Measurements from ENCODE around the gene SIPA1. TPM values are rescaled to one million over a fixed set of nuclear protein-coding genes. Genes with fewer than 3 reads are reported as not detected.

Gene SIPA1
- total RNA-seq, 1 donor from 2014 or later, result 142 TPM

DNA sequence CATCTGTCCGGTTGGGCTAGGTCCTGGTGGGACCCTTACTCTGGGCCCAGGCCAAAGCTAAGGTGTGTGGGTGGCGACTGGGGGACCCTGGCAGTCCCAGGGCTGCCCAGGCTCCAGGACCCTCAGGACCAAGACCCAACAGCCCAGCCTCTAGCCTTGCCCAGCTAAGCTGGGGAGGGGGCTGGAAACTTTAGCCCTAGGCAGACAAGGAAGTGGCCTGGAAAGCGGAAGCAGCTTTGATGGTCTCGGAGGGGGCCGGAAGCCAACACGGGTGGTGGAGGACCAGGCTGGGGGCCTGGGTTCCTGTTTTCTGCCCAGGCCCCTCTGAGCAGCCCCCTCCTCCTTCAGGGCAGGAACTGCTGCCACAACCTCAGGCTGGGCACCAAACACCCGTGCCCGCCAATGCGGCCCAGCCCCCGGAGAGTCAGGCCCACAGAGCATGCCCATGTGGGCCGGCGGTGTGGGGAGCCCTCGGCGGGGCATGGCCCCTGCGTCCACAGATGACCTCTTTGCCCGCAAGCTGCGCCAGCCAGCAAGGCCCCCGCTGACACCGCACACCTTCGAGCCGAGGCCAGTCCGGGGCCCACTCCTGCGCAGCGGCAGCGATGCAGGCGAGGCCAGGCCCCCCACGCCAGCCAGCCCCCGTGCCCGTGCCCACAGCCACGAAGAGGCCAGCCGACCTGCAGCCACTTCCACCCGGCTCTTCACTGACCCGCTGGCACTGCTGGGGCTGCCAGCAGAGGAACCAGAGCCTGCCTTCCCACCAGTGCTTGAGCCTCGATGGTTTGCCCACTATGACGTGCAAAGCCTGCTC, 2.8 kb downstream of the SIPA1 start:
- intact Hi-C loops (cut with micrococcal nuclease), result no loop called here

DNA sequence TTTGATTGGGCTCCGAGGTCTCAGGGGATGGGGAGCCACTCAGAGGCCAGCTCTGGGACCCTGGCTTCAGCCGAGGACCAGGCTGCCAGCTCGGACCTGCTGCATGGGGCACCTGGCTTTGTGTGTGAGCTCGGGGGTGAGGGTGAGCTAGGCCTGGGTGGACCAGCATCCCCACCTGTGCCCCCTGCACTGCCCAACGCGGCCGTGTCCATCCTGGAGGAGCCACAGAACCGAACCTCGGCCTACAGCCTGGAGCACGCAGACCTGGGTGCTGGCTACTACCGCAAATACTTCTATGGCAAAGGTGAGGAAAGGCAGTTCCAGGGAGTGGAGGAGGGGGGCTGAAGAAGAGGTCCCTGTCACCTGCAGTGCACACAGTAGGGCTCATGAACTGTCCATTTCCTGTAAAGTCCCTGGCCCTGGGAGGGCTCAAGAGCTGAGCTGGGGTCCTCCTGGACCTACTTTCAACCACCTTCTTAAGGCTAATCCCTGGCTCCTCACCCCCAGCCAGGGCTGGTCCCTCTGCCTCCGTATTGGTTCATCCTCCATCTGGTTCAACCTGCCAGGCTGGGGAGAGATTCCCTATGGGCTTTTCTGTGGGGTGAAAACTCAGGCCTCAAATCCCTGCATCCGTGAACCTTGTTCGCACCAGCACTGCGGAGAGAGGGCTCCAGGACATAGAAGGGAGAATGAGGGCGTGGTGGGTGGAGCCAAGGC, 3.6 kb downstream of the SIPA1 start:
- intact Hi-C loops (cut with micrococcal nuclease), result no loop called here

DNA sequence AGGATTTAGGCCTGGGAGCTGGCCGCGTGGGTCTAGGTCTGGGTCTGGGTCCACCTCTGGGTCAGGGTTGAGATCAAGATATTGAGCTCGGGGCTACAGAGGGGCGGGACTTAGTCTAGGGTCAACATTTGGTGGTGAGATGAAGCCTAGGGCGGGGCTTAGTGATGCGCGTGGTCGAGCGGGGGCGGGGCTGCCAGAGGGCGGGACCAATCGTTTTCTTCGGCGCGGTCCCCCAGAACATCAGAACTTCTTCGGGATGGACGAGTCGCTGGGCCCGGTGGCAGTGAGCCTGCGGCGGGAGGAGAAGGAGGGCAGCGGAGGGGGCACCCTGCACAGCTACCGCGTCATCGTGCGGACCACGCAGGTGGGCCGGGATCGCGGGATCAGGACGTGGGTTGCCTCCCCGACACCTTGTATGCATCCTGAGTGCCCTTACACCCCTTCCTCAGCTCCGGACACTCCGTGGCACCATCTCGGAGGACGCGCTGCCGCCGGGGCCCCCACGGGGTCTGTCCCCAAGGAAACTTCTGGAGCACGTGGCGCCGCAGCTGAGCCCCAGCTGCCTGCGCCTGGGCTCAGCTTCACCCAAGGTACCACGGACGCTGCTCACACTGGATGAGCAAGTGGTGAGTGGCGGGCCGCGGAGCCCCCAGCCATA, 4.2 kb downstream of the SIPA1 start:
- intact Hi-C loops (cut with micrococcal nuclease), result no loop called here

DNA sequence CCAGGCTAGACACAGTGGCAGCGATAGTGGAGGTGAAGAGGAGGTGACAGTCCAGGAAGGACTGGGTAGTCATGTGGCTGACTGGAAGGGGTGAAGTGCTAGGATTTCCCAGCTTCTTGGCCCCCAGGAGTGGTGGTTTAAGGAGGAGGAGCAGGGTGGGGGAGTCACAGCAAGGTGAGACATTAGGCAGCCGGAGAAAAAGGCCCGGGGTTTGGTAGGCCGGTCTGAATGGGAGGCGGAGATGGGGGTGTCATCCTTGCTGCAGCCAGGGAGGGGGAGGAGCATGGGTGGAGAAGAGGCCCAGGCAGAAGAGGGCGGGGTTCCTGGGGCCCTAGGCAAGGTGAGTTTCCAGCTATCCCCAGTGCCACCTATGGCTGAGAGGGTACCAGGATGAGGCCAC, 6.1 kb downstream of the SIPA1 start:
- intact Hi-C loops (cut with micrococcal nuclease), result no loop called here

DNA sequence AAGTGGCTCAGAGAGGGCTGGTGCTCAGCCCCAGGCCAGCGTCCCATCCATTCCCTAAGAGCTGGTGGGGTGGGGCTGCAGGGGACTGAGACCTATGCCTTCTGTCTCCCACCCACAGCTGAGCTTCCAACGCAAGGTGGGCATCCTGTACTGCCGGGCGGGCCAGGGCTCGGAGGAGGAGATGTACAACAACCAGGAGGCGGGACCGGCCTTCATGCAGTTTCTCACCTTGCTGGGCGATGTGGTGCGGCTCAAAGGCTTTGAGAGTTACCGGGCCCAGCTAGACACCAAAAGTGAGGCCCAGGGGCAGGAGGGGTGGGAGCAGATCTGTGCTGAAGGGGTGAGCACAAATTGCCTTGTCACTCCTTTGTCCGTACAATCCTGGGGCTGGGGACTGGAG, 6.9 kb downstream of the SIPA1 start:
- intact Hi-C loops (cut with micrococcal nuclease), result no loop called here

DNA sequence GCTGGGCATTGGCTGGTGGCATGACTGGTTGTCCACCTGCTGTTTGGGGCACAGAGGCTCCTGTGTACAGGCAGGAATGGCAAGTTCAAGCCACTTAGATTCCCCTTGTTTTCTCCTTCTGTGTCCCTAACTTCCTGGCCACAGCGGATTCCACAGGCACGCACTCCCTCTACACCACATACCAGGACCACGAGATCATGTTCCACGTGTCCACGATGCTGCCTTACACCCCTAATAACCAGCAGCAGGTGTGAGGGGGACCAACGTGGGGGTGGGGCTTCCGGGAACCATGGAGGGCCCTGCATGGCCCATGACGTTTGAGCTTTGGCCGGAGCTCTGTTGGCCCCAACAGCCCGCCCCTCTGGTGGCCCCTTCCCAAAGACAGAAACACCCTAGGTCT, 7.8 kb downstream of the SIPA1 start:
- intact Hi-C loops (cut with micrococcal nuclease), result no loop called here

DNA sequence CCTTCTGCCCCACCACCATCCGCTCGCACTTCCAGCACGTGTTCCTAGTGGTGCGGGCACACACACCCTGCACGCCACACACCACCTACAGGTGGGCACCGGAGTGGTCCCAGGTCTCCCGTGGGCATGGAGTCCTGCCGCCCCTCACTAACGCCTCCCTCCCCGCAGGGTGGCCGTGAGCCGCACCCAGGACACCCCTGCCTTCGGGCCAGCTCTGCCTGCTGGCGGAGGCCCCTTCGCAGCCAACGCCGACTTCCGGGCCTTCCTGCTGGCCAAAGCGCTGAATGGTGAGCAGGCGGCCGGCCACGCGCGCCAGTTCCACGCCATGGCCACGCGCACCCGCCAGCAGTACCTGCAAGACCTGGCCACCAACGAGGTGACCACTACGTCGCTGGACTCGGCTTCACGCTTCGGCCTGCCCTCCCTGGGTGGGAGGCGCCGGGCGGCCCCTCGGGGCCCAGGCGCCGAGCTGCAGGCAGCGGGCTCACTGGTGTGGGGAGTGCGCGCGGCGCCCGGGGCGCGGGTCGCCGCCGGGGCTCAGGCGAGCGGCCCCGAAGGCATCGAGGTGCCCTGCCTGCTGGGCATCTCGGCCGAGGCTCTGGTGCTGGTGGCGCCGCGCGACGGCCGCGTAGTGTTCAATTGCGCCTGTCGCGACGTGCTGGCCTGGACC, 8.5 kb downstream of the SIPA1 start:
- intact Hi-C loops (cut with micrococcal nuclease), result no loop called here

DNA sequence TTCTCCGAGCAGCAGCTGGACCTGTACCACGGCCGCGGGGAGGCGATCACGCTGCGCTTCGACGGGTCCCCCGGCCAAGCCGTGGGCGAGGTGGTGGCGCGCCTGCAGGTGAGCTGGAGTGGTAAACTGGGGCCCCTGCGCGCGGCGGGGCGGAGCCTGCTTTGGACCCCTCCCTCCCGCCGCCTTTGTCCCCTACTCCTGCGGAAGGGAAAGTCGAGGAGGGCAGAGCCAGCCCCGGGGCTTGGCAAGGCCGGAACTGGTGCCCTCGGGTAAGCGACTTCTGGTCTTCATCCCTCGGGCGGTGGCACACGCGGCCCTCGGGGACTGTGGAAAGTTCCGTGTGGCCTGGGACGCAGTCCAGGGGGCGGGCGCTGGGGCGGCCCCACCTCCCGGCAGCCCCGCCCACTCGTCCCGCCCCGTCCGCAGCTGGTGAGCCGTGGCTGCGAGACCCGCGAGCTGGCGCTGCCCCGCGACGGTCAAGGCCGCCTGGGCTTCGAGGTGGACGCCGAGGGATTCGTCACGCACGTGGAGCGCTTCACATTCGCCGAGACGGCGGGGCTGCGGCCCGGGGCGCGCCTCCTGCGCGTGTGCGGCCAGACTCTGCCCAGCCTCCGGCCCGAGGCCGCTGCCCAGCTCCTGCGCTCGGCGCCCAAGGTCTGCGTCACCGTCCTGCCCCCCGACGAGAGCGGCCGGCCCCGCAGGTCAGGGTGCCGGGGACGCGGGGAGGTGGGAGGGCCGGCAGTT, 9.2 kb downstream of the SIPA1 start:
- intact Hi-C loops (cut with micrococcal nuclease), result no loop called here

DNA sequence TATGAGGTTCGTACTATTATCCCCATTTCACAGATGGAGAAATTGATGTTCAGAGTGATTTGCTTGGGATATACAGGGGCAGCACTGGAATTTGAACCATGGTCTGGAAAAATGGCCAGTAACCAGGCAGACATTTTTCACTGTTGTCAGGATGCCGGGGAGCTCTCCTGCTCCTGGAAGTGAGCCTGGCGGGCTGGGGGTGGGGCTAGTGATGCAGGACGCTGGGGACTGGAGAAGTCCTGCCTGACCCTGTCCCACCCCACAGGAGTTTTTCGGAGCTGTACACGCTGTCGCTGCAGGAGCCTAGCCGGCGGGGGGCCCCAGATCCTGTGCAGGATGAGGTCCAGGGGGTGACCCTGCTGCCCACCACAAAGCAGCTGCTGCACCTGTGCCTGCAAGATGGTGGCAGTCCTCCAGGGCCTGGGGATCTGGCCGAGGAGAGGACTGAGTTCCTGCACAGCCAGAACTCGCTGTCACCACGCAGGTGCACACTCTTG, 11.1 kb downstream of the SIPA1 start:
- intact Hi-C loops (cut with micrococcal nuclease), result no loop called here

DNA sequence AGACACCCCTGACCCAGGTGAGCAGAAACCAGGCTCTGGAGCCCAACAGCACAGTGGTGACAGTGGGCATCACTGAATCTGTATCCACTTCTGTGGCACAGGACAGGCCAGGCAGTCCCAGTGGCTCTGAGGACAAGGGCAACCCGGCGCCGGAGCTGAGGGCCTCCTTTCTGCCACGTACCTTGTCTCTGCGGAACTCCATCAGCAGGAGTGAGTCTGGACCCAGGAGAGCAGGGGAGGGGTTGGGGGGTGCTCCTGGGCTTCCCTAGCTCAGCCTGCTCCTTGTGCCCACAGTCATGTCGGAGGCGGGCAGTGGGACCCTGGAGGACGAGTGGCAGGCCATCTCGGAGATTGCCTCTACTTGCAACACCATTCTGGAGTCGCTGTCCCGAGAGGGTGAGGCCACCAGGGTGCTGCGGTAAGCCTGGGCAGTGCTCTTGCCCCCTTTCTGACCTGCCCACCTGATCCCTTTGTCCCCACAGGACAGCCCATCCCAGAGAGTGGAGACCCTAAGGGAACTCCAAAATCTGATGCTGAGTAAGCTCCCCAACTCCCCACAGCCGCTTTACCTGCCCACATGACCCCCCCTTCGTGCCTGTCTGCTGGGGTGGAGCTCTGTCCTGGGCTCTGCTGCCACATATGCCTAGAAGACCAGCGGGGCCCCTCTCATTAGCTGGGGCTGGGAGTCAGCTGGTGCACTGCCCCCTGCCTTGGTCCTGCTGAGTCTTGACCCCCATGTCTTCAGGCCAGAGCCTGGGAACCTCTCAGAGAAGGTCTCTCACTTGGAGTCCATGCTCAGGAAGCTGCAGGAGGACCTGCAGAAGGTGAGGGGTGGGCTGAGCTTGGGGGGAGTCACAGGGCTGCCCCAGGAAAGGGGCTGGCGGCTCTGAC, 12.0 kb downstream of the SIPA1 start:
- intact Hi-C loops (cut with micrococcal nuclease), result loop anchor here (5.0 kb wide), 1 partner anchor 78 kb away; the partner anchor contains the start of genes FAM89B and ZNRD2

DNA sequence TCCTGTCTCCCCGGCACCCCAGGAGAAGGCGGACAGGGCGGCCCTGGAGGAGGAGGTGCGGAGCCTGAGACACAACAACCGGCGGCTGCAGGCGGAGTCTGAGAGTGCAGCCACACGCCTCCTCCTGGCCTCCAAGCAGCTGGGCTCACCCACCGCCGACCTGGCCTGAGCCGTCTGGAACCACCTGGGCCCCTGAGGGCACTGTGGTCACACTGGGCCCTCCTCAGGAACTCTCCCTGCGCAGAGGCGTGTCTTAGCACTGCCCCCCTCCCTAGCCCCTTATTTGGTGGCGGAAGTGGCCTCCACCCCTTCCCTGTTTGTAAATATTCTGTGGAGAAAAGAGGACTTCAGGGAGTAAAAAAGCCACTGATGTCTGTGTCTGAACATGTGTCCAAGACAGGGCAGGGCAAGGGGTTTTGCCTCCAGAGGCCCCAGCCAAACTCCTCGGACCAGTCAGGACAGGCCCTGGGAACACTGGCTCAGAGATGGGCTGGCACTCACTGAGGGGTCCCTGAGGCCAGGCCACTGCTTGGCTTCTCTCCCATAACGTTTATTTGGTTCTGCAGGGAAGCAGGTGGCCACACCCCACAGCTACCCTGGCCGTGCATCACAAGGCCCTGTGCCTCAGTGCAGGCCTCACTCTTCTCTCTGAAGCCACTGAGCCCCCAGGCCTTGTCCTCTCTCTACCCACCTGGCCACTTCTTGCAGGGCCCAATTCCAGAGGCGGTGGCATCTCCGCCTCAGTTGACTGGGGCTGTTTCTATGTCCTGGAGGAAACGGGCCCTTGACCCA, 12.8 kb downstream of the SIPA1 start:
- intact Hi-C loops (cut with micrococcal nuclease), result loop anchor here (5.0 kb wide), 1 partner anchor 78 kb away; the partner anchor contains the start of genes FAM89B and ZNRD2

DNA sequence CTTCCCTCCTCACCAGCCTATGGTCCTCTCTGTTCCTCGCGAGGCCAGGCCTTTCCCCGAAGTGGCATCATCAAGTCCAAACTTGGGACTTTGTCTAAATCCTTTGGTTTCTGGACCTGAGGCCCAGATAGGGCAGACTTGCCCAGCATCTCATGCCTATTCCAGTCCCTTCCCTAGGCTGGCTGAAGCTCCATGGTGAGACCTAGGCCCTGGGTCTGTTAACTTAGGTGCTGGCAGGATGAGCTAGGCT, 13.4 kb downstream of the SIPA1 start:
- intact Hi-C loops (cut with micrococcal nuclease), result loop anchor here (5.0 kb wide), 1 partner anchor 79 kb away; the partner anchor contains the start of genes FAM89B and ZNRD2

DNA sequence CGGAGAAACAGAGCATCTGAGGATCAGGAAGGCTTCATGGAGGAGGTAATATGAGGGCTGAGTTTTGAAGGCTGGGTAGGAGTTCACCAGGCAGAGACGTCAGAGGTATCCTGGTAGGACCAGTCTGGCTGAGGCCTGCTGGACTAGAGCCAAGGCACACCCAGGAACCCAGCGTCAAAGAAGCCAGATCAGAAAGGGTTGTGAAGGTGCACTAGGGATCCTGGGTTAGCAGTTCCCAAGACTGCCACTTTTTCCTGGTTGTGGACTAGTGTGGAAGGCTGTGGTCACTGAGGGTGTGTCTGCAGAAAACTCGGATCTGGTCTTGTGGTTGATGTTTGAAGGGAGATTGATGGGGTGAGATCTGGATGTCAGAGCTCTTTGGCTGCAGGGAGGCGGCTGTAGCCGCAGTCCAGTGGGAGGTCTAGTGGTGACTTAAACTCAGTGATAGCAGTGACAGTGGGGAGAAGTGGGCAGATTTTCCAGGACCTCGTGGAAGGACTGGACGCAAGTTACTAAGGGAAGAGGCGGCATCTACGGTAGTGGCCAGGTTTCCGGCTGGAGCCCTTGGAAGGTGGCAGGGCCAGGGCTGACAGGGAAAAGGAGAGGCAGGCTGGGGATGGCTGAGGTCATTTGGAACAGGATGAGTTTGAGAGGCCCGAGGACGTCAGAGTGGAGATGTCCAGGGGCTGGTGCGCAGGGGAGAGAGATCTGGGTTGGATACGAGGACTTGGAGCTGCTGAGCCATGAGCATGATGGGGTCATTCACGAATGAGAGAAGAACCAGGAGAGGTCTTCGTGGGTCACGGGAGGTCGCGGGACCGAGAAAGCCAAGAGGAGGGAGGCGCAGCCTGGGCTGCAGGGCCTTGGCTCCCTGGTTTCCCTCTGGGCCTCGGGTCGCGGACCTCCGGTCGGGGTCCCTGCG, 13.9 kb downstream of the SIPA1 start:
- intact Hi-C loops (cut with micrococcal nuclease), result loop anchor here (1.0 to 5.0 kb wide), 2 partner anchors 14 to 80 kb away; partner anchors contain the start of genes FAM89B, SIPA1 and ZNRD2

DNA sequence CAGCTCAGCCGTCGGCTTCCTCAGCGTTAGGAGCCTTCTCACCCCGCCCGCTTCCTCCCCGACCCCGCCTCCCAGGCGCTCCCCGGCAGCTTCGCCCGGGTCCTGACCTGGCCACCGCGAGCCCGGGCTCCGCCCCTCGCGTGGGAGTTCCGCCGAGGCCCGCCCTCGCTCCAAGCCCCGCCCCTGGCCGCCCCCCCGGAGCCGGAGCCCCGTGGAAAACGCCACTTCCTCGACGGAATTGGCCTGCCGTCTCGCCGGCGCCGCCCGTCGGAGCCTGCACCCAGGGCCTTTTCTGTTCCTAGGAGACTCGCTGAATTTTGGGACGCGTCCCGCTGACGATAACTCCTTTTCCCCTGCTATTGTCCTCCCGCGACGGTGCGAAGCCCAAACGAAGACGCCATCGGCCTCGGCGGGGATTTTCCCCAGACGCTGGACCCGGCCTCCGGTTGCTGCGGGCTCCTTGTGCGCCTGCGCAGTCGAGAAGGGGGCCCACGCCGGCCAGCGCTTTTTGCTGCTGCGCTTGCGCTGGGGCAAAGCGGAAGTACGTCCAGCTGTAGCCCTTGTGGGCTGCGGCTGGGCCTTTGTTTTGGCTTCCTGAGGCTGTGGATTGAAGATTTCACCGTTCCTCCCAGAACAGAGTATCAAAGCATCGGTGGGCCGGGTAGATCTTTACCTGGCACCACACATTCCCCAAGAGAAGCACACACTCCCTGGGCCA, 14.8 kb downstream of the SIPA1 start:
- intact Hi-C loops (cut with micrococcal nuclease), result loop anchor here (1.0 to 5.0 kb wide), 4 partner anchors 11 to 80 kb away; partner anchors contain the start of genes FAM89B, PCNX3, SIPA1 and ZNRD2

DNA sequence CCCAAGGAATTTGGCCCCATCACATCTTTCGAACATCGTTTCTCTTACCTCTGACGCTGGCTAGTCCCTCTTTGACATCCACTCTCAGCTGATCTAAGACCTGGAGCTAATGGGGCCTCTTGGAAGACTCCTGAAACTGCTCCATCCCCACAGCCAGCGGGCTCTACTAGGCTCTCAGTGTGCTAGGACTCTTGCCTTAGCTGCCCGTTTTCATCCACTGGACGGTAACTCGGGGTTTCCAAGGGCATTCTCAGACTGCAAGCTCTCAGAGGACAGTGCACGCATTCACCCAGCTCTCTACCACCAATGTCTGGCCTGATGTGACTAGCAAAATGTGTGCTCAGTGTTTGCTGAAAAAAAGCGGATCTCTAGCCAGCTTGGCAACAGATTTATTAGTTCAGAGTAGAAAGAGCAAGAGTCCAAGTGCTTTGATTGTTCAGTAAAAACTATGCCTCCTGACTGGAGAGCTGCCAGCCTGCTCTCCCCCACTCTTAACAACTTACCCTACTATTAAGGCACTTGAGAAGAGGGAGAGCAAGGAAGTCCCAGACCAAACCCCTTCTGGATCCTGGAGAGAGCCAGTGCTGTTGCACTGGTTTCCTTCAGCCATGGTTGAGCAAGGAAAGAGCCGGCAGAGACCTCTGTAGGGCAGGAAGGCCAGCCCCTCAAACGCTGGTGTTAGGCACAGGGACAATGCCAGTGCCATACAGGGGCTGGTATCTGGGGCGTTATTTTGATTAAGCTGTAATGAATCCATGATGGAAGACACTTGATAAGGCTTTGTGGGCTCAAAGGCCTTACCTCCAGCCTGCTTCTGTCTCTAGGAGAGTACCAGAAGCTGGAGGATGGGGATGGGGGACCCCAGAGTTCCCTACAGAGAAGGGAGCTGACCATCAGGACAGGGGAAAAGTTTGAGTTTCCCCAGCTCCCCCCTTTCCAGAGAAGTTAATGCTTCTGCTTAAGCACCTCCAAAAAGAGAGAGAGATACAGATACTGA, 15.6 kb downstream of the SIPA1 start:
- intact Hi-C loops (cut with micrococcal nuclease), result loop anchor here (1.0 to 5.0 kb wide), 3 partner anchors 10 to 81 kb away; partner anchors contain the start of genes FAM89B, PCNX3 and ZNRD2

Data from T-helper 2 cell treated with Interferon-gamma antibody and Interleukin-4, amounts not matched to agents 100 ng/mL and 5 ng/mL, for 36 hours (primary cell).